Ascending aorta (tissue), 2 donors: ENCODE data around the gene PTPRE. TPM values are rescaled to one million over a fixed set of nuclear protein-coding genes. Genes with fewer than 3 reads are reported as not detected.

Experiments
- DNase-seq, 2 donors: peaks; one replicate each; pipeline ENCODE4 v3.0.0-alpha.2; 2019; ENCODE audit warnings: low spot score in 2 of 2
- H3K27ac ChIP-seq, 2 donors: fragments of 200-600 bp; sonication (generic); one replicate each; pipeline ENCODE4 v1.5.1; 2016 to 2017; ENCODE audit warnings: mild to moderate bottlenecking in 1 of 2
- H3K27me3 ChIP-seq: fragments of 200-600 bp; sonication (generic); one replicate; pipeline ENCODE4 v1.5.1; 2017
- H3K36me3 ChIP-seq, 2 donors: fragments of 200-600 bp; sonication (generic); one replicate each; pipeline ENCODE4 v1.5.1; 2016
- H3K4me1 ChIP-seq, 2 donors: fragments of 200-600 bp; sonication (generic); one replicate each; pipeline ENCODE4 v1.5.1; 2016 to 2017; ENCODE audit warnings: mild to moderate bottlenecking in 1 of 2
- H3K4me3 ChIP-seq, 2 donors: fragments of 200-600 bp; sonication (generic); one replicate each; pipeline ENCODE4 v1.5.1; 2016 to 2017; ENCODE audit warnings: mild to moderate bottlenecking in 1 of 2
- H3K9me3 ChIP-seq, 2 donors: fragments of 200-600 bp; sonication (generic); one replicate each; pipeline ENCODE4 v1.5.1; 2016
- intact Hi-C: fragments of 100-400 bp; cut with DNase I; formaldehyde crosslinking; loops from one replicate; pipeline ENCODE4 v1.15.1; 2023
- total RNA-seq: library from RNA; depleted of rRNA; stranded (reverse); fragments of >200 nt; gene quantifications from one replicate; pipeline ENCODE4 v1.1.0, GENCODE V29; 2016
- TF ChIP-seq, protein P1 (sequence below), 3 experiments: fragments of 200-600 bp in 2 of 3; fragments of 450-650 bp in 1 of 3; sonication (generic) in 2 of 3; IDR thresholded peaks; one replicate each; pipeline ENCODE4 v1.5.1; 2016 to 2019; ENCODE audit warnings: antibody characterized with exemption in 3 of 3, mild to moderate bottlenecking in 1 of 3, moderate library complexity in 1 of 3

The PTPRE gene
- total RNA-seq, 1 donor from 2014 or later: 14.5 TPM

DNA sequence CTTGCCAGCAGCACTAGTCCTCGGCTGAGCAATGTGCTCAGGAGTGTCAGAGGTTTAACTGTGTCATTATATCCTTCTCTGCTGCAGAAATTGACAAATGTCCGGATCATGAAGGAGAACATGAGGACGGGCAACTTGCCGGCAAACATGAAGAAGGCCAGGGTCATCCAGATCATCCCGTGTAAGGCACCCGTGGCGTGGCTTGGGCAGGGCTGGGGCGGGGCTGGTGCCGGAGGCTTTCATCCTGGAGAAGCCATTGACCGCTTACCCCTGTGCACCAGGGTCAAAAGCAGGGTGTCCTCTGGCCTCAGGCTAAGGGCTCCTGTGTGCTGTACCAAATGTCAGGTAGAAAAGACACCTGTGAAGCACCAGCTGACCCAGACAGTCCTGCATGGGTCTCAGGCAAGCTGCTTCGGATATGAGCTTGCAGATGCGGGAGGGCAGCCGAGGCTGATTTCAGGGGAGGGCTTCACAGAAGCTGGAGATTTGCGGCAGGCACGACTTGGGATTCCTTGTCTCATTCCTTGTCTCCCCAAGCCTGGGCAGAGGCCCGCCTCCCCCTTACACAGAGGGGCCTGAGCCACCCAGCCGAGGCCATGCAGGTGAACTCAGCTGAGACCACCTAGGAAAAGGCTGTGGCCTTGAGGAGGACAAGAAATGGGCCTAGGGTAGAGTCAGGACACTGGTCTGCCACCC lies 164.0 kb downstream of the PTPRE start:
- Histone ChIP-seq H3K27ac (no peak overlapping the region), H3K4me3 (no peak overlapping the region), H3K27me3 (no peaks in the 10 kb centered on the region), H3K9me3 (no peaks in the 10 kb centered on the region), H3K36me3 (peaks cover 12 to 17% of the 10 kb centered on the region in 2 donors), H3K4me1 (no peaks in the 10 kb centered on the region)
- peak in 1 of 2 donors; percentile 58 for DNase-seq
- TF ChIP-seq, protein P1, sequence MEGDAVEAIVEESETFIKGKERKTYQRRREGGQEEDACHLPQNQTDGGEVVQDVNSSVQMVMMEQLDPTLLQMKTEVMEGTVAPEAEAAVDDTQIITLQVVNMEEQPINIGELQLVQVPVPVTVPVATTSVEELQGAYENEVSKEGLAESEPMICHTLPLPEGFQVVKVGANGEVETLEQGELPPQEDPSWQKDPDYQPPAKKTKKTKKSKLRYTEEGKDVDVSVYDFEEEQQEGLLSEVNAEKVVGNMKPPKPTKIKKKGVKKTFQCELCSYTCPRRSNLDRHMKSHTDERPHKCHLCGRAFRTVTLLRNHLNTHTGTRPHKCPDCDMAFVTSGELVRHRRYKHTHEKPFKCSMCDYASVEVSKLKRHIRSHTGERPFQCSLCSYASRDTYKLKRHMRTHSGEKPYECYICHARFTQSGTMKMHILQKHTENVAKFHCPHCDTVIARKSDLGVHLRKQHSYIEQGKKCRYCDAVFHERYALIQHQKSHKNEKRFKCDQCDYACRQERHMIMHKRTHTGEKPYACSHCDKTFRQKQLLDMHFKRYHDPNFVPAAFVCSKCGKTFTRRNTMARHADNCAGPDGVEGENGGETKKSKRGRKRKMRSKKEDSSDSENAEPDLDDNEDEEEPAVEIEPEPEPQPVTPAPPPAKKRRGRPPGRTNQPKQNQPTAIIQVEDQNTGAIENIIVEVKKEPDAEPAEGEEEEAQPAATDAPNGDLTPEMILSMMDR (IDR thresholded peaks at IDR 0.05): no peak
- intact Hi-C loops: no loop called here

DNA sequence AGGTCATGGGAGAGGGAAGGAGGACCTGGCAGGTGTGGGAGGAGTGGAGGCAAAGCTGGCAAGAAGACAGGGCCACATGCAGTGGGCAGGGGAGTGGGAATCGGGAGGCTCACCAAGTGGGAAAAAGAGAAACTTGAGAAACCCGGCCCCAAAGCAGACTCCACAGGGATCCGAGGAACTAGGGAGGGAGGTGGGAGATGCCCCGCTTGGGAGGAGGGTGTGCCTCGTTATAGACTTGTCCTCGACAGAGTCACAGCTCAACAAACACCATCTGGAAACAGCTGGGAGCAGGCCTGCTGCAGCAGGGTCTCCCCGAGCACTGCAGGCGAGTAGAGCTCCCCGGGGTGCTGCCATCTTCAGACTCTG lies 164.5 kb downstream of the PTPRE start:
- H3K27me3 ChIP-seq: no peaks in the 10 kb centered on the region
- H3K36me3 ChIP-seq: peaks cover 12 to 17% of the 10 kb centered on the region in 2 donors
- H3K4me3 ChIP-seq: no peak overlapping the region
- no peaks in the 10 kb centered on the region for H3K9me3 ChIP-seq
- intact Hi-C loops: no loop called here
- no peak overlapping the region for H3K27ac ChIP-seq
- TF ChIP-seq, protein P1 (IDR thresholded peaks at IDR 0.05): no peak
- no peak for DNase-seq
- H3K4me1 ChIP-seq: no peaks in the 10 kb centered on the region

DNA sequence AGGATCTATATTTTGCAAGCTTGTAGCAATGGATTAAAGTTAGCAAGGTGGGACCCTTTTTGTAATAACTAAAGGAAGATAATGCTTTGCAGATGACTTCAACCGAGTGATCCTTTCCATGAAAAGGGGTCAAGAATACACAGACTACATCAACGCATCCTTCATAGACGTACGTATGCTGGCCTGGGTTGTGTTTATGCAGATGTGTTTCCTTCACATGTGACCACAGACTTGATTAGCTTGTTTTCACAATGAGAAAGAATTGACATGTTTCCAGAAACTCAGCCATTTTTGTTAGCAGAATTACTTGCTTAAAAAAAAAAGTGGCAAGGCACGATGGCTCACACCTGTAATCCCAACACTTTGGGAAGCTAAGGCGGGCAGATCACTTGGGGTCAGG lies 165.1 kb downstream of the PTPRE start:
- no peak for DNase-seq
- H3K36me3 ChIP-seq: peaks cover 12 to 17% of the 10 kb centered on the region in 2 donors
- H3K9me3 ChIP-seq: no peaks in the 10 kb centered on the region
- no peaks in the 10 kb centered on the region for H3K4me1 ChIP-seq
- H3K4me3 ChIP-seq: no peak overlapping the region
- no peak overlapping the region for H3K27ac ChIP-seq
- no peaks in the 10 kb centered on the region for H3K27me3 ChIP-seq
- TF ChIP-seq, protein P1 (IDR thresholded peaks at IDR 0.05): no peak
- intact Hi-C loops: no loop called here

DNA sequence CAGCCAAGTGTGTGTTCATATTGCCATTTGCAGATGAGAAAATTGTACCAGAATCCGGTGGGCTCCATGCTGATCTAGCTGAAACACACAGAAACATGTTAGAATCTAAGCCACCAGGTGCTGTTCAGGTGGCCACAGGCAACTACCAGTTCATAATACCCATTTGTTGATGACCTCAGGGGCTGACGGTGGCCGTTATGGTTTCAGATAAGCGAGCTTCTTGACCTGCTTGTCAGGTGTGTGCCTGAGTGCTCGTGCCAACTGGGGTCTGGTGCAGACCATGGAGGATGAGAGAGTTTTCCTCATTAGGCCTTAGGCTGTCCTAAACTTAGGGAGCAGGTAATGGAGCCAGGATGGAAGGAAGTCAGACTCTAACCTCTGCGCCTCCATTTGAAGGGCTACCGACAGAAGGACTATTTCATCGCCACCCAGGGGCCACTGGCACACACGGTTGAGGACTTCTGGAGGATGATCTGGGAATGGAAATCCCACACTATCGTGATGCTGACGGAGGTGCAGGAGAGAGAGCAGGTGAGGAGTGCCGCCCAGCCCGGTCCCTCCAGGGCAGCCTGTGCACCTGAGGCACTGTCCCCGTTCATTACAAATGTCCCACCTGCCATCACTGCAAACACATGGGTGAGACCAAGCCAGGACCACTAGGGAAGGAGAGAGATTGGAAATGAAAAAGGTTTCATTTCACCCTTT lies 166.2 kb downstream of the PTPRE start:
- peak in 1 of 2 donors; percentile 58 for DNase-seq
- Histone ChIP-seq H3K27me3 (no peaks in the 10 kb centered on the region), H3K4me1 (no peaks in the 10 kb centered on the region), H3K36me3 (peaks cover 16 to 27% of the 10 kb centered on the region in 2 donors), H3K9me3 (no peaks in the 10 kb centered on the region), H3K27ac (no peak overlapping the region), H3K4me3 (no peak overlapping the region)
- TF ChIP-seq, protein P1 (IDR thresholded peaks at IDR 0.05): no peak
- intact Hi-C loops: no loop called here

DNA sequence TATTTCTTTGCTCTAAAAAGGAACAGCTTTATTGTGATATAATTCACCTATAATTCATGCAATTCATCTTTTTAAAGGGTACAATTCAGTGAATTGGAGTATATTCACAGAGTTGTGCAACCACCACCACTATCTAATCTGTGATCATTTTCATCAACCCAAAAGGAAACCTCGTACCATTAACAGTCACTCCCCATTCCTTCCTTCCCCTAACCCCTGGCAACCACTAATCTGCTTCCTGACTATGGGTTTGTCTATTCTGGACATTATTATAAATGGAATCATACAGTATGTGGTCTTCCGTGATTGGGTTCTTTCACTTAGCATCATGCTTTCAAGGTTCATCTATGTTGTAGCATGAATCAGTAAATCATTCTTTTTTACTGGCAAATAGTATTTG lies 167.0 kb downstream of the PTPRE start:
- Histone ChIP-seq H3K9me3 (no peaks in the 10 kb centered on the region), H3K4me1 (no peaks in the 10 kb centered on the region), H3K27ac (no peak overlapping the region), H3K36me3 (peaks cover 22 to 29% of the 10 kb centered on the region in 2 donors), H3K4me3 (no peak overlapping the region), H3K27me3 (no peaks in the 10 kb centered on the region)
- DNase-seq: no peak
- TF ChIP-seq, protein P1 (IDR thresholded peaks at IDR 0.05): no peak
- intact Hi-C loops: no loop called here
